ENCODE measurements around the gene SLC25A19. TPM values are rescaled to one million over a fixed set of nuclear protein-coding genes. Genes with fewer than 3 reads are reported as not detected.

The SLC25A19 gene
- total and polyA plus RNA-seq, 2 donors from 2014 or later, result 11.2 to 15.3 TPM

DNA sequence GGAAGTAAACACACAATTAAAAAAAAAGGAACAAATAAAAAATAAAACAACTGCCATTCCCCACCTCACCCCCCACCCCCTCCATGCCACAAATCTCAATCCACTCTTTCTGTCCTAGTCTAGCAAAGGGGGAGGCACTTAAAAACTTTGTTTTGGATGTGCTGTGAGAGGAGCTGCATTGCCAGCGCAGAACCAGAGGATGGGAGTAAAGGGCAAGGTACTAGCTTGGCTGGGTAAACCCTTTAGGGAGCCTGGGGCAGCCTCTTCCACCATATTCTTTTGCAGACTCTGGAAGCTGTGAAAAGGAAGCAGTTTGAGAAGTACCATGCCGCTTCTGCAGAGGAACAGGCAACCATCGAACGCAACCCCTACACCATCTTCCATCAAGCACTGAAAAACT, 26.2 kb downstream of the SLC25A19 start:
- intact Hi-C loops (cut with DNase I), result no loop called here
- no peak overlapping the region for H3K27ac ChIP-seq (ENCODE audit: low read depth in 2 of 2, low read length in 2 of 2)
- no peaks in the 10 kb centered on the region for H3K9me3 ChIP-seq (ENCODE audit: control insufficient read depth in 2 of 3, insufficient read depth in 1 of 3, low read length in 3 of 3)
- TF ChIP-seq, protein P1, sequence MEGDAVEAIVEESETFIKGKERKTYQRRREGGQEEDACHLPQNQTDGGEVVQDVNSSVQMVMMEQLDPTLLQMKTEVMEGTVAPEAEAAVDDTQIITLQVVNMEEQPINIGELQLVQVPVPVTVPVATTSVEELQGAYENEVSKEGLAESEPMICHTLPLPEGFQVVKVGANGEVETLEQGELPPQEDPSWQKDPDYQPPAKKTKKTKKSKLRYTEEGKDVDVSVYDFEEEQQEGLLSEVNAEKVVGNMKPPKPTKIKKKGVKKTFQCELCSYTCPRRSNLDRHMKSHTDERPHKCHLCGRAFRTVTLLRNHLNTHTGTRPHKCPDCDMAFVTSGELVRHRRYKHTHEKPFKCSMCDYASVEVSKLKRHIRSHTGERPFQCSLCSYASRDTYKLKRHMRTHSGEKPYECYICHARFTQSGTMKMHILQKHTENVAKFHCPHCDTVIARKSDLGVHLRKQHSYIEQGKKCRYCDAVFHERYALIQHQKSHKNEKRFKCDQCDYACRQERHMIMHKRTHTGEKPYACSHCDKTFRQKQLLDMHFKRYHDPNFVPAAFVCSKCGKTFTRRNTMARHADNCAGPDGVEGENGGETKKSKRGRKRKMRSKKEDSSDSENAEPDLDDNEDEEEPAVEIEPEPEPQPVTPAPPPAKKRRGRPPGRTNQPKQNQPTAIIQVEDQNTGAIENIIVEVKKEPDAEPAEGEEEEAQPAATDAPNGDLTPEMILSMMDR (IDR thresholded peaks at IDR 0.05; ENCODE audit: borderline replicate concordance, extremely low read depth, insufficient read depth), result no peak
- no peak overlapping the region for H3K4me3 ChIP-seq (ENCODE audit: low read length in 3 of 3)
- peak in 1 of 5 donors; percentile 20 for DNase-seq
- peak overlapping the region in 1 of 3 donors; percentile 99 for H3K9ac ChIP-seq (ENCODE audit: low read length in 3 of 3)
- peaks cover 6 to 17% (median 16%) of the 10 kb centered on the region in 3 donors for H3K36me3 ChIP-seq (ENCODE audit: control insufficient read depth in 2 of 3, insufficient read depth in 3 of 3, low read length in 3 of 3)
- peaks cover 5 to 21% (median 5%) of the 10 kb centered on the region in 3 donors for H3K4me1 ChIP-seq (ENCODE audit: control insufficient read depth in 2 of 3, insufficient read depth in 2 of 3, low read depth in 1 of 3, low read length in 3 of 3)
- no peaks in the 10 kb centered on the region for H3K27me3 ChIP-seq (ENCODE audit: control insufficient read depth, insufficient read depth, low read length)
- FAIRE-seq, result no peak

GRCh38 chr17:75262112-75262606, 27.1 kb downstream of the SLC25A19 start:
- DNase-seq (peak in 2 of 5 donors; percentile 38 to 61), FAIRE-seq (no peak)
- Histone ChIP-seq H3K4me1 (ENCODE audit: control insufficient read depth in 2 of 3, insufficient read depth in 2 of 3, low read depth in 1 of 3, low read length in 3 of 3) (peaks cover 5 to 21% (median 5%) of the 10 kb centered on the region in 3 donors), H3K9me3 (ENCODE audit: control insufficient read depth in 2 of 3, insufficient read depth in 1 of 3, low read length in 3 of 3) (no peaks in the 10 kb centered on the region), H3K27ac (ENCODE audit: low read depth in 2 of 2, low read length in 2 of 2) (peak overlapping the region; percentile 99), H3K9ac (ENCODE audit: low read length in 3 of 3) (peak overlapping the region; percentile 95 to 100 (median 99)), H3K27me3 (ENCODE audit: control insufficient read depth, insufficient read depth, low read length) (no peaks in the 10 kb centered on the region), H3K4me3 (ENCODE audit: low read length in 3 of 3) (peak overlapping the region; percentile 96 to 99 (median 97)), H3K36me3 (ENCODE audit: control insufficient read depth in 2 of 3, insufficient read depth in 3 of 3, low read length in 3 of 3) (peaks cover 6 to 17% (median 16%) of the 10 kb centered on the region in 3 donors)
- TF ChIP-seq, protein P1 (IDR thresholded peaks at IDR 0.05; ENCODE audit: borderline replicate concordance, extremely low read depth, insufficient read depth), result no peak
- intact Hi-C loops (cut with DNase I), result no loop called here

DNA sequence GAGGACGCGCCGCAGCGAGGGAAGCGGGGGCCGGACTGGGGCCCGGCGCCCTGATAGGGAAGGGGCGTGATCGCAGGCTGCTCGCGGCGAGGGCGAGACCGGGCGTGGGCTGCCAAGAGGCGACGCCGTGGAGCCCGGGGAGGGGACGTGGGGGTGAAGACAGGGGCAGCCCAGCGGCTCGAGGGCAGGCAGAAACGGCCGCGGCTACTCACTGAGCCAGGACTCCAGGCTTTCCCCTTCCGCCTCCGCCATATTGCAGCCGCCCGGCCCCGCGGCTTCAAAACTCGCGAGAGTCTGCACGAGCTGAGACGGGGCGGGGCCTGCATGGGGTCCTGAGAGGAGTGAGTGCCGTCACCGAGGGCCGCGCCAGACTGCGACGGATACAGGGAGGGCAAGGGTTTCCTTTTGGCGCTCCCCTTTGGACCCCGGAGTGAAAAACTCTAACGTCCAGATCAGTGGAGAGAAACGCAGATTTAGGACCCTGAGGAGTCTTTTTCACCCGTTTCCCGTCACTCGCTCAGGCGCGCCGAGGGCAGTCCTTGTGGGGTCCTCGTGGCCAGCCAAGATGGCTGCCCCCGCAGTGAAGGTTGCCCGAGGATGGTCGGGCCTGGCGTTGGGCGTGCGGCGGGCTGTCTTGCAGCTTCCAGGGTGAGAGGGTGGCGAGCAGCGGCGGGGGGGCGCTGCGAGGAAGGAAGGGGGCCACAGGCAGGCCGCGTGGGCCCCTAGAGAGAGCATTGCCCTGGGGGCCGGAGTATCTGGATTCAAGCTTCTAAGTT, 27.7 kb downstream of the SLC25A19 start, which contains the start of the genes GGA3 and MRPS7:
Gene GGA3 (minus strand): TSS at position 271 of the 776 bp plus-strand sequence. CDS start 19 bp downstream, at position 252.
Gene MRPS7 (plus strand): TSS at position 544 of the 776 bp plus-strand sequence. CDS start 22 bp downstream, at position 566.
- peak within 1 kb of the TSS; percentile 99 for H3K27ac ChIP-seq (ENCODE audit: low read depth in 2 of 2, low read length in 2 of 2)
- peak within 1 kb of the TSS; percentile 96 to 99 (median 97) for H3K4me3 ChIP-seq (ENCODE audit: low read length in 3 of 3)
- intact Hi-C loops (cut with DNase I), result no loop called here
- DNase-seq, result peak; percentile 95 to 98 (median 98)
- TF ChIP-seq, protein P1 (IDR thresholded peaks at IDR 0.05; ENCODE audit: borderline replicate concordance, extremely low read depth, insufficient read depth), result no peak
- H3K27me3 ChIP-seq (ENCODE audit: control insufficient read depth, insufficient read depth, low read length), result no peaks in the 10 kb centered on the region
- H3K4me1 ChIP-seq (ENCODE audit: control insufficient read depth in 2 of 3, insufficient read depth in 2 of 3, low read depth in 1 of 3, low read length in 3 of 3), result peaks cover 5 to 21% (median 5%) of the 10 kb centered on the region in 3 donors
- peaks cover 6 to 14% (median 14%) of the 10 kb centered on the region in 3 donors for H3K36me3 ChIP-seq (ENCODE audit: control insufficient read depth in 2 of 3, insufficient read depth in 3 of 3, low read length in 3 of 3)
- H3K9ac ChIP-seq (ENCODE audit: low read length in 3 of 3), result peak within 1 kb of the TSS; percentile 95 to 100 (median 99)
- no peaks in the 10 kb centered on the region for H3K9me3 ChIP-seq (ENCODE audit: control insufficient read depth in 2 of 3, insufficient read depth in 1 of 3, low read length in 3 of 3)
- no peak for FAIRE-seq

Measured in kidney (tissue), 14 donors.